Activated naive CD8-positive, alpha-beta T cell treated with anti-CD3 and anti-CD28 coated beads, Interleukin-2, amount 50 U/mL, for 24 hours (primary cell): ENCODE results near the gene BMPR1B.

Experiments
- ATAC-seq: fragments of 150-1000 bp; cut with Tn5 transposase; one replicate; pipeline ENCODE4 v1.10.0; 2021
- DNase-seq: peaks from one replicate; pipeline ENCODE4 v3.0.0; 2021
- H3K27ac Mint-ChIP-seq: one replicate; pipeline ENCODE4 v1.8.0; 2021; ENCODE audit warnings: mild to moderate bottlenecking, mixed read lengths
- H3K27me3 Mint-ChIP-seq: one replicate; pipeline ENCODE4 v1.8.0; 2021; ENCODE audit warnings: mixed read lengths
- H3K36me3 Mint-ChIP-seq: one replicate; pipeline ENCODE4 v1.8.0; 2021; ENCODE audit warnings: low read depth, mixed read lengths
- H3K4me1 Mint-ChIP-seq: one replicate; pipeline ENCODE4 v1.8.0; 2021; ENCODE audit warnings: mixed read lengths
- H3K4me3 Mint-ChIP-seq: one replicate; pipeline ENCODE4 v1.8.0; 2021; ENCODE audit warnings: mild to moderate bottlenecking, moderate library complexity, mixed read lengths
- H3K9me3 Mint-ChIP-seq: one replicate; pipeline ENCODE4 v1.8.0; 2021; ENCODE audit warnings: mixed read lengths

The BMPR1B gene

DNA sequence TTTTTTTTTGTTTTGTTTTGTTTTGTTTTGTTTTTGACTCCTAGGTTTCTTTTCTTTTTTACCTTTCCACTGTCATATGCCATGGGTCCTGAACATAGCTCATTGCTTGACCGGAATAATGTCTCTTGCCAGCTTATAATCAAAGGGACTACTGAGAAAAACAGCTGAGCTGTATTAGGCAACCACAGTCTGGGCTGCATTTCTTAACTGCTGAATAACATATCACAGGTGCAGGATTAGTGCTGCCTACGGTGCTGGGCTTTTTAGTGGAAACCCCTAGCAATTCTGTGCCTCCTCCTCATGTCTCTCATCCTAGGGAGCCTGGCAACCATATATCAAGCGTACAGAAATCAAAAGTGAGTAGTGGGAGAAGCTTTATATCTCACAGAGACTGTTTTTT lies 333.5 kb downstream of the BMPR1B start:
- ATAC-seq (no peak), DNase-seq (no peak)
- Mint-ChIP-seq H3K9me3 (no peaks in the 10 kb centered on the region), H3K4me1 (peaks cover 2% of the 10 kb centered on the region), H3K36me3 (no peaks in the 10 kb centered on the region), H3K27me3 (peaks cover 3% of the 10 kb centered on the region), H3K4me3 (no peak overlapping the region), H3K27ac (no peak overlapping the region)

GRCh38 chr4:95092766-95093165 lies 335.0 kb downstream of the BMPR1B start:
- DNase-seq (no peak), ATAC-seq (no peak)
- Mint-ChIP-seq H3K4me3 (no peak overlapping the region), H3K36me3 (no peaks in the 10 kb centered on the region), H3K4me1 (peaks cover 2% of the 10 kb centered on the region), H3K27me3 (peaks cover 3% of the 10 kb centered on the region), H3K27ac (no peak overlapping the region), H3K9me3 (no peaks in the 10 kb centered on the region)

DNA sequence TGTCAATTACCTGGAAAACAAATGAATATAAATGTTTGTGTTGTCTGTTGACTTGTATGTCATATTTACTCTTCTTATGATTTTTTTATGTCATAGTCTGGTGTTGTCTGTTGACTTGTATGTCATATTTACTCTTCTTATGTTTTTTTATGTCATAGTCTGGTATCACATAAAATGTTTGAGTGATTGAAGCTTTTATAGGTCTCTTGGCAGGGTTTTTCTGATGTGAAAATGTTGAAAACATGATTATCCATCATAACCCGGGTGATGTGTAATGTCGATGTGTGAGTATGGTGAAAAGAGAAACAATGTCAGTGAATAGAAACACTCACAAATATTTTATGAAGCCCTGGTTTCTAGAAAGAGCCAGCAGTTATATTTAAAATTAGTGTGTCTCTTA lies 335.7 kb downstream of the BMPR1B start:
- H3K27me3 Mint-ChIP-seq, result peaks cover 3% of the 10 kb centered on the region
- DNase-seq (no peak), ATAC-seq (no peak)
- no peaks in the 10 kb centered on the region for H3K36me3 Mint-ChIP-seq
- peaks cover 2% of the 10 kb centered on the region for H3K4me1 Mint-ChIP-seq
- no peak overlapping the region for H3K4me3 Mint-ChIP-seq
- H3K9me3 Mint-ChIP-seq, result no peaks in the 10 kb centered on the region
- H3K27ac Mint-ChIP-seq, result no peak overlapping the region

- Mint-ChIP-seq H3K27ac (no peak overlapping the region), H3K36me3 (no peaks in the 10 kb centered on the region), H3K4me3 (no peak overlapping the region), H3K9me3 (no peaks in the 10 kb centered on the region), H3K4me1 (peaks cover 2% of the 10 kb centered on the region), H3K27me3 (peaks cover 3% of the 10 kb centered on the region)
- no peak for ATAC-seq
- no peak for DNase-seq
These were observed 336.5 kb downstream of the BMPR1B start for GRCh38 chr4:95093936-95094929.

DNA sequence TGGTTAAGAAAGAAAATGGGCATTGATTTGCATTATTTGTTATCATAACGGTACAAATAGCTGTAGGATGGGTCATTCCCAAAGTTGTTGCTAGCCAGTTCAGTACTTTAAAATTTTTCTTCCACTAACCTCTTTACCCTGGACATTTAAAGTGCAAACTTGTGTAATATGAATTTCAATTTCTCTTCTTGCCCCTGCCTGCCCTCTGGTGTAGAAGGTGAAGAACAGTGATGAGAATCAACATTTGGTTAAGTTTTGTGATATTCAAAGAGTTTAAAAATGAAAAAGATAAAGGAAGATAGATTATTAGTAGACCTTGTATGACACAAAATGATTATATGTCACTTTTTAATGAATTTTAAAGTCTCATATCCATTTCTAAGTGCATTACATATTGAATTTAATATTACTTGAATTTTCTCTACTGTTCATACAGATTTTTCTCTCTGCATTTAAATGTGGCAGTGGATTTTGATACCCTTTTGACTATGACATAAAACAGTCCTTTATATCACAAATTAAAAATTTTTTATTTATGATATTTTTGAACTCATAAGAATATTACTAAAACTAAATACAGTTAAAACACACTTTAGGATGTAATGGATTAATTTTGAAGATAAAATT lies 337.7 kb downstream of the BMPR1B start:
- H3K4me1 Mint-ChIP-seq, result peaks cover 2% of the 10 kb centered on the region
- H3K36me3 Mint-ChIP-seq, result no peaks in the 10 kb centered on the region
- no peak for DNase-seq
- no peak overlapping the region for H3K4me3 Mint-ChIP-seq
- no peak for ATAC-seq
- H3K9me3 Mint-ChIP-seq, result no peaks in the 10 kb centered on the region
- no peak overlapping the region for H3K27ac Mint-ChIP-seq
- peaks cover 3% of the 10 kb centered on the region for H3K27me3 Mint-ChIP-seq

DNA sequence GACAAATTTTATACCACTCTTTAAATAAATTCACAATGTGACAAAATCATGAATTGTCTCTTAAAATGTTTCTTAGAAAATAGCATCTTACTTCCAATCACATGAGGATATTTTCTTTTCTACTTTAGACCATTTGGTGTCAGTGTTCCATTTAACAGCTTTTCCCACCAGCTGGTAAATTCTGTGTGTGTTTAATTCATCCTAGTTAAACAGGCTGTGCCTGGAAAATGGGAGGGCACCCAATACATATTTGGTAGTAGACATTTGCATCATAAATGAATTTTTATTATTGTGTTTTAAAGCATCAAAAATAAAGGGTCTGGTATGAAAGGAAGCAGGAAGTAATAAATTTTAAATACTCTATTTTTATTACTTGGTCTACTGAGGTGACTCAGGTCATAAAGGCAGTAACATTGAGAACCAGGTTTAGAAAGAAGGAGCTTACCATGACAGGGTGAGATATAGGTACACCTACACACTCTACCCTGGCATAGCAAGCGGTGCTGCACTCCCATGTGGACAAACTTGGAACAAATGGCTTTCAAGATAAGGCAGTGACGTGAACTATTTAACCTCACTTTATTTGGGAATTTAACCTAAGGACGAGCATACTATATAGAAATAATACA lies 344.5 kb downstream of the BMPR1B start:
- DNase-seq (no peak), ATAC-seq (no peak)
- H3K27ac Mint-ChIP-seq, result no peak overlapping the region
- no peaks in the 10 kb centered on the region for H3K4me1 Mint-ChIP-seq
- no peaks in the 10 kb centered on the region for H3K27me3 Mint-ChIP-seq
- no peaks in the 10 kb centered on the region for H3K9me3 Mint-ChIP-seq
- no peak overlapping the region for H3K4me3 Mint-ChIP-seq
- H3K36me3 Mint-ChIP-seq, result no peaks in the 10 kb centered on the region

DNA sequence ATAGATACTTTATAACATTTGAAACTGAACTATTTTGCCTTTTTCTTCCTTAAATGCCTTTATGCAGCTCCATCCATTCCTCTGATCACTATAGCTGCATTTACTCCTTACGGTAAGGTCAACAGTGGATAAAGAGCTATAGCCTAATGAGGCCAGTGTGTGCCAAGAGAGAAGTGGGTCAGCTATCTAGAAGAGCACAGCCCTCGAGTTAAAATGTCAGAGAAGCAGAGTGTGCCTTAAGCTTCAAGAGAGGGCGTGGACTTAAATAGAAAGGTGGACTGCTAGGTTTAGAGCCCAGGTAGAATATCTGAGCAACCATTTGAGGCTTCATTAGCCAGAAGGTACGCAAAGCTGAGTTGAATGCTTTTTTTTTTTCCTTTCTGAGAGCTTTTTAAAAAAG lies 347.4 kb downstream of the BMPR1B start:
- no peaks in the 10 kb centered on the region for H3K36me3 Mint-ChIP-seq
- H3K4me3 Mint-ChIP-seq, result no peak overlapping the region
- DNase-seq (no peak), ATAC-seq (no peak)
- H3K27ac Mint-ChIP-seq, result no peak overlapping the region
- H3K9me3 Mint-ChIP-seq, result no peaks in the 10 kb centered on the region
- H3K27me3 Mint-ChIP-seq, result no peaks in the 10 kb centered on the region
- no peaks in the 10 kb centered on the region for H3K4me1 Mint-ChIP-seq

- Mint-ChIP-seq H3K27me3 (no peaks in the 10 kb centered on the region), H3K36me3 (no peaks in the 10 kb centered on the region), H3K9me3 (no peaks in the 10 kb centered on the region), H3K4me3 (no peak overlapping the region), H3K27ac (no peak overlapping the region), H3K4me1 (no peaks in the 10 kb centered on the region)
- ATAC-seq (no peak), DNase-seq (no peak)
These were observed 348.2 kb downstream of the BMPR1B start for GRCh38 chr4:95105983-95106382.

- DNase-seq, result no peak
- Mint-ChIP-seq H3K27me3 (no peaks in the 10 kb centered on the region), H3K27ac (no peak overlapping the region), H3K9me3 (no peaks in the 10 kb centered on the region), H3K36me3 (no peaks in the 10 kb centered on the region), H3K4me1 (no peaks in the 10 kb centered on the region), H3K4me3 (no peak overlapping the region)
- no peak for ATAC-seq
These were observed 348.7 kb downstream of the BMPR1B start for GRCh38 chr4:95106408-95106928.

GRCh38 chr4:95107004-95107403 lies 349.2 kb downstream of the BMPR1B start:
- Mint-ChIP-seq H3K27ac (no peak overlapping the region), H3K36me3 (no peaks in the 10 kb centered on the region), H3K9me3 (no peaks in the 10 kb centered on the region), H3K4me1 (no peaks in the 10 kb centered on the region), H3K4me3 (no peak overlapping the region), H3K27me3 (no peaks in the 10 kb centered on the region)
- DNase-seq (no peak), ATAC-seq (no peak)

GRCh38 chr4:95107635-95108034 lies 349.9 kb downstream of the BMPR1B start:
- no peaks in the 10 kb centered on the region for H3K9me3 Mint-ChIP-seq
- no peaks in the 10 kb centered on the region for H3K27me3 Mint-ChIP-seq
- no peaks in the 10 kb centered on the region for H3K36me3 Mint-ChIP-seq
- DNase-seq, result no peak
- no peak for ATAC-seq
- no peak overlapping the region for H3K4me3 Mint-ChIP-seq
- H3K4me1 Mint-ChIP-seq, result no peaks in the 10 kb centered on the region
- H3K27ac Mint-ChIP-seq, result no peak overlapping the region

- no peaks in the 10 kb centered on the region for H3K27me3 Mint-ChIP-seq
- no peak overlapping the region for H3K27ac Mint-ChIP-seq
- no peaks in the 10 kb centered on the region for H3K4me1 Mint-ChIP-seq
- no peak overlapping the region for H3K4me3 Mint-ChIP-seq
- no peaks in the 10 kb centered on the region for H3K36me3 Mint-ChIP-seq
- DNase-seq (no peak), ATAC-seq (no peak)
- H3K9me3 Mint-ChIP-seq, result no peaks in the 10 kb centered on the region
These were observed 351.2 kb downstream of the BMPR1B start for GRCh38 chr4:95108883-95109421.

- DNase-seq (no peak), ATAC-seq (no peak)
- Mint-ChIP-seq H3K4me3 (no peak overlapping the region), H3K27ac (no peak overlapping the region), H3K9me3 (no peaks in the 10 kb centered on the region), H3K36me3 (no peaks in the 10 kb centered on the region), H3K4me1 (no peaks in the 10 kb centered on the region), H3K27me3 (no peaks in the 10 kb centered on the region)
These were observed 356.8 kb downstream of the BMPR1B start for GRCh38 chr4:95114521-95114920.

DNA sequence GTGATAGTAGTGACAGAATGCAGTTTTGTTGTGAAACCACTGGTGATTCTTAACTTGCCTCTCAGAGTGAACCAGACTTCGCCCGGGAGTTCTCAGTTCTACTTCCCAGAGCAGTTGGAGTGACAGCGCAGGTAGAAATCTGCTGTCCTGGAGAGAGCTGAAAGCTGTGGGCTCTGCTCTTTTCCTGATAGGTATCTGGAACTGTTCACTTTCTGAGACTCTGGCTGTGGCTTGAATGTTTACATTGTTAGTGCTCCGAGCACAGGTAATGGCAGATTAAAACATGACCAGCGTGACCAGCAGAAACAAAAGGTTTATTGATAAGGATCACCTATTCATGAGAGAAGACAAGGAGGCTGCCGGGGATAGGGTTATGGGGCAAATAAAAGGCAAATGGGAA lies 360.7 kb downstream of the BMPR1B start:
- Mint-ChIP-seq H3K4me1 (no peaks in the 10 kb centered on the region), H3K27ac (no peak overlapping the region), H3K27me3 (no peaks in the 10 kb centered on the region), H3K36me3 (no peaks in the 10 kb centered on the region), H3K9me3 (no peaks in the 10 kb centered on the region), H3K4me3 (no peak overlapping the region)
- no peak for ATAC-seq
- DNase-seq, result no peak
